Measurements from ENCODE around the gene HAS3.

HAS3 gene

GRCh38 chr16:69071036-69071435, 34.4 kb upstream of the HAS3 start:
- no peak for ATAC-seq
- TF ChIP-seq ZNF565 (CRISPR knock-in tag; conservative IDR thresholded peaks at IDR 0.05; ENCODE audit: low read depth), result no peak
- TF ChIP-seq ISL1 (CRISPR knock-in tag; IDR thresholded peaks at IDR 0.05), result no peak
- TF ChIP-seq SNAI2 (CRISPR knock-in tag; IDR thresholded peaks at IDR 0.05), result no peak
- TF ChIP-seq ZNF8 (CRISPR knock-in tag; IDR thresholded peaks at IDR 0.05), result no peak
- no peak for TF ChIP-seq PPARA (CRISPR knock-in tag; IDR thresholded peaks at IDR 0.05; ENCODE audit: borderline replicate concordance)
- no peak for TF ChIP-seq BACH2 (CRISPR knock-in tag; IDR thresholded peaks at IDR 0.05; ENCODE audit: borderline replicate concordance)
- no peak for TF ChIP-seq PATZ1 (CRISPR knock-in tag; IDR thresholded peaks at IDR 0.05; ENCODE audit: borderline replicate concordance)
- TF ChIP-seq CSRNP3 (CRISPR knock-in tag; IDR thresholded peaks at IDR 0.05), result no peak
- TF ChIP-seq ZFP30 (CRISPR knock-in tag; IDR thresholded peaks at IDR 0.05), result no peak
- no peak for TF ChIP-seq ZC3H10 (CRISPR knock-in tag; IDR thresholded peaks at IDR 0.05)
- no peak for TF ChIP-seq ZNF70 (CRISPR knock-in tag; IDR thresholded peaks at IDR 0.05)
- TF ChIP-seq TSHZ2 (CRISPR knock-in tag; IDR thresholded peaks at IDR 0.05), result no peak
- TF ChIP-seq CREB5 (CRISPR knock-in tag; IDR thresholded peaks at IDR 0.05; ENCODE audit: low read depth), result no peak
- no peak for TF ChIP-seq POU6F1 (CRISPR knock-in tag; IDR thresholded peaks at IDR 0.05; ENCODE audit: borderline replicate concordance, low read depth)
- TF ChIP-seq TCF4 (CRISPR knock-in tag; IDR thresholded peaks at IDR 0.05; ENCODE audit: borderline replicate concordance), result no peak
- TF ChIP-seq CSDC2 (CRISPR knock-in tag; IDR thresholded peaks at IDR 0.05), result no peak
- TF ChIP-seq ZFP3 (CRISPR knock-in tag; IDR thresholded peaks at IDR 0.05), result no peak
- TF ChIP-seq GLIS3 (CRISPR knock-in tag; IDR thresholded peaks at IDR 0.05), result no peak
- TF ChIP-seq RARB (CRISPR knock-in tag; IDR thresholded peaks at IDR 0.05), result no peak

- ATAC-seq, result no peak
- TF ChIP-seq ZC3H10 (CRISPR knock-in tag; IDR thresholded peaks at IDR 0.05), result no peak
- TF ChIP-seq TSHZ2 (CRISPR knock-in tag; IDR thresholded peaks at IDR 0.05), result no peak
- TF ChIP-seq OSR1 (CRISPR knock-in tag; IDR thresholded peaks at IDR 0.05), result no peak
- TF ChIP-seq ZNF8 (CRISPR knock-in tag; IDR thresholded peaks at IDR 0.05), result no peak
- TF ChIP-seq ZFP3 (CRISPR knock-in tag; IDR thresholded peaks at IDR 0.05), result no peak
- TF ChIP-seq ISL1 (CRISPR knock-in tag; IDR thresholded peaks at IDR 0.05), result no peak
- no peak for TF ChIP-seq GLIS3 (CRISPR knock-in tag; IDR thresholded peaks at IDR 0.05)
- TF ChIP-seq SNAI2 (CRISPR knock-in tag; IDR thresholded peaks at IDR 0.05), result no peak
- no peak for TF ChIP-seq TOX (CRISPR knock-in tag; IDR thresholded peaks at IDR 0.05; ENCODE audit: borderline replicate concordance)
- TF ChIP-seq CSRNP3 (CRISPR knock-in tag; IDR thresholded peaks at IDR 0.05), result no peak
- no peak for TF ChIP-seq ZNF70 (CRISPR knock-in tag; IDR thresholded peaks at IDR 0.05)
- no peak for TF ChIP-seq PATZ1 (CRISPR knock-in tag; IDR thresholded peaks at IDR 0.05; ENCODE audit: borderline replicate concordance)
- TF ChIP-seq RARB (CRISPR knock-in tag; IDR thresholded peaks at IDR 0.05), result no peak
- TF ChIP-seq TCF4 (CRISPR knock-in tag; IDR thresholded peaks at IDR 0.05; ENCODE audit: borderline replicate concordance), result no peak
- TF ChIP-seq ESRRG (CRISPR knock-in tag; IDR thresholded peaks at IDR 0.05), result no peak
Measured at GRCh38 chr16:69072640-69072974, 32.8 kb upstream of the HAS3 start.
